ENCODE results near the gene GGT5.
"Not testable (repeated sequence)": the region's sequence is repeated elsewhere in the genome, so short reads cannot be mapped to it uniquely, and the experiment has no call there.

GGT5 gene

GRCh38 chr22:24201681-24202614, 42.9 kb downstream of the GGT5 start:
- DNase-seq (ENCODE audit: low spot score): peak; percentile 46

GRCh38 chr22:24200619-24201212, 44.2 kb downstream of the GGT5 start:
- DNase-seq (ENCODE audit: low spot score): peak; percentile 66

GRCh38 chr22:24198682-24199052, 46.2 kb downstream of the GGT5 start:
- DNase-seq (ENCODE audit: low spot score): no peak

- no peak for DNase-seq (ENCODE audit: low spot score)
Measured at GRCh38 chr22:24191893-24192292, 53.0 kb downstream of the GGT5 start.

- no peak for DNase-seq (ENCODE audit: low spot score)
Measured at GRCh38 chr22:24191381-24191841, 53.5 kb downstream of the GGT5 start.

- no peak for DNase-seq (ENCODE audit: low spot score)
Measured at GRCh38 chr22:24190596-24191208, 54.2 kb downstream of the GGT5 start.

GRCh38 chr22:24190159-24190540, 54.7 kb downstream of the GGT5 start:
- no peak for DNase-seq (ENCODE audit: low spot score)

GRCh38 chr22:24189249-24190158, 55.4 kb downstream of the GGT5 start:
- DNase-seq (ENCODE audit: low spot score): peak; percentile 78

GRCh38 chr22:24188705-24189248, 56.1 kb downstream of the GGT5 start:
- no peak for DNase-seq (ENCODE audit: low spot score)

- no peak for DNase-seq (ENCODE audit: low spot score)
Measured at GRCh38 chr22:24187731-24188644, 56.9 kb downstream of the GGT5 start.

- no peak for DNase-seq (ENCODE audit: low spot score)
Measured at GRCh38 chr22:24186892-24187670, 57.8 kb downstream of the GGT5 start.

GRCh38 chr22:24186352-24186740, 58.5 kb downstream of the GGT5 start:
- DNase-seq (ENCODE audit: low spot score): no peak

GRCh38 chr22:24185501-24186351, 59.2 kb downstream of the GGT5 start:
- DNase-seq (ENCODE audit: low spot score): no peak

- no peak for DNase-seq (ENCODE audit: low spot score)
Measured at GRCh38 chr22:24185001-24185500, 59.8 kb downstream of the GGT5 start.

- DNase-seq (ENCODE audit: low spot score): no peak
Measured at GRCh38 chr22:24184057-24184798, 60.7 kb downstream of the GGT5 start.

- peak; percentile 52 for DNase-seq (ENCODE audit: low spot score)
Measured at GRCh38 chr22:24183321-24184031, 61.4 kb downstream of the GGT5 start.

- DNase-seq (ENCODE audit: low spot score): not testable (repeated sequence)
Measured at GRCh38 chr22:24182900-24183246, 62.0 kb downstream of the GGT5 start.
